Renal cortical epithelial cell (primary cell): Measurements from ENCODE around the gene APOBEC3C. TPM values are rescaled to one million over a fixed set of nuclear protein-coding genes. Genes with fewer than 3 reads are reported as not detected.
"Not testable (repeated sequence)": the region's sequence is repeated elsewhere in the genome, so short reads cannot be mapped to it uniquely, and the experiment has no call there.

Experiments used
- DNase-seq: peaks from one replicate; pipeline ENCODE4 v3.0.0-alpha.2; 2011; ENCODE audit warnings: low read depth
- total RNA-seq: library from RNA; depleted of rRNA; stranded (reverse); fragments of >200 nt; gene quantifications from 2 replicates; pipeline ENCODE4 v1.2.3, GENCODE V29; 2014

APOBEC3C gene
- total RNA-seq, 1 donor from 2014 or later = 8.0 TPM

DNA sequence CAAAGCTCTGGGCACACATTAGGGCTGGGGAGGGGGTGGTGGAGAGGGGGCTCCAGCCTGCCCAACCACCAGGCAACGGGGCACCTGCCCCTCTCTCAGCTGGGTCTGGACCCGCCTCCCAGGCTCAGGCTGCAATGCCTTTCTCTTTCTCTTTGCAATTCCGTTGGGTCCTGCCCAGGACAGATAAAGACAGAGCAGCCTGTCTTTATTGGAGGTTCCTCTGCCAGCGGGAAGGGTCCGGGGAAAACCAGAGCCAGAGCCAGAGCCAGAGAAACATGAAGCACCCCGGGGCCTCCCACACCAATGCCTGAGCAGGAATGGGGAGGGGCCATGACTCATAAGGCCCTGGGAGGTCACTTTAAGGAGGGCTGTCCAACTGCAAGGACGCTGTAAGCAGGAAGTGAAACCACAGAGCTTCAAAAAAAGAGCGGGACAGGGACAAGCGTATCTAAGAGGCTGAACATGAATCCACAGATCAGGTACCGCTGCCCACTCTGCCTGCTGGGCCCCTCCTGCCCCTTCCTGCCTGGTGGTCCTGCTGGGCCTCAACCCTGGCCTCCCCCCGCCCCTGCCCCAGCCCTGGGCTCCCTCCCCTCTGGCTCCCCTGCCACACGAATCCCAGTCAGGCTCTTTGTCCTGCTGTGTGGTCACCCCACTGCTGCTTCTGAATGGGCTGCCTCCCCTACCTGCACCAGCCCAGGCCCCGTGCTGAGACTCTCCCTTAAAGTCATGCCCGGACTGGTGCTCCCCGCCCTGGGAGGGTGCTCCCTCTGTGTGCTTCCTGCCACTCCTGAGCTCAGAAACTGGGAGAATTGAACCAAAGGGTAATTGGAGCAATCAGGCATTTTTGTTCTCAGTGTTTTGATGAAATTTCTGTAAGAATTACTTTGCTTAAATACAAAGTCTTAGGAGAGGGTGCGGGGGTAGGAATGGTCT, 31.8 kb upstream of the APOBEC3C start, which contains the start of gene APOBEC3B:
Gene APOBEC3B, plus strand, starts transcription at position 356 of the 936 bp plus-strand sequence. Its CDS starts 107 bp downstream, at position 463.
- DNase-seq = peak; percentile 92

DNA sequence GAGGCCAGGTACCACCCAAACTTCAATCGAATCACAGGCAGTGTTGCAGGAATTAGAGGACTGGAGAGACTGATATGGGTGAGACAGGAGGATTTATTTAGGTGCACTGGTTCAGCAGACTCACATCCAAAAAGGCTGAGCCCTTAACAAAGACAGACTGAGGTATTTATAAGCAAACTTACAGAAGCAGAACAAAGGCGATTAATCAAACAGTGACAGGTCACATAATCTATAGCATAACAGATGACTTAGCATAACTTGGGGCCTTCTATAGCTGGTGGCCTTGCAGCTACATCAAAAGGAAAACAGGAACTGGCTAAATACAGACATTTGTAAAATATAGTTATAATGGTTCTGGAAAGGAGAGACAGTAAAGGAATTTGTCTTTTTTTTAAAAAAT, 29.8 kb upstream of the APOBEC3C start:
- DNase-seq = no peak

DNA sequence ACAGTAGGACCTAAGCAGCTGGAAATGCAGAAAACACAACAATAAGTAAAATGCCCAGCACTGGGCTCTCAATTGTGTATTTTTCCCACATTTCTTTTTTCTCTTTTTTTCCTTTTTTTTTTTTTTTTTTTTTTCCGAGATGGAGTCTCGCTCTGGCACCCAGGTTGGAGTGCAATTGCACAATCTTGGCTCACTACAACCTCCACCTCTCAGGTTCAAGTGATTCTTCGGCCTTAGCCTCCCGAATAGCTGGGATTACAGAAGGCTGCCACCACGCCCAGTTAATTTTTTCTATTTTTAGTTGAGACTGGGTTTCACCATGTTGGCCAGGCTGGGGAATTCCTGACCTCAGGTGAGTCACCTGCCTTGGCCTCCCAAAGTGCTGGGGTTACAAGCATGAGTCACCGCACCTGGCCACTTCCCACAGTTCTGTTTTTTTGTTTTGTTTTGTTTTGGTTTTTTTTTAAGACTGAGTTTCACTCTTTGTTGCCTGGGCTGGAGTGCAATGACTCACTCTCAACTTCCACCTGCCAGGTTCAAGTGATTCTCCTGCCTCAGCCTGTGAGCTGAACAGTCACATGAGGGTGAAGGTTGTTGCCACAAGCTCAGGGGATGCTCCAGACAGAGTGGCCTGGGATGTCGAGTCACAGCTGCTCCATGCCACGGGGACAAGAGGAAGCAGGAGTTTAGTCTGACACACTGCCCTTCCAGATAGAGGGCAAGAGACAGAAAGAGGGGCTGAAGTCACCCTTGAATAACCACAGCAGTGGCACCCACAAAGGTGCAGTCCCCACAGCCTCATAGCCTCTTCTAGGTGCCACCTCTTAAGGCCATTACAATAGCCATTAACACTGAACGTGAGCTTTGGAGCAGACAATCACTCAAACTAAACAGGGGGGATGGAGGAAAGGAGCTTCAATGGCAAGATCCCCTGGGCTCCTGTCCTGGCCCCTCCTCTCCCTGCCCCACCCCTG, 29.0 kb upstream of the APOBEC3C start:
- DNase-seq = peak; percentile 94

DNA sequence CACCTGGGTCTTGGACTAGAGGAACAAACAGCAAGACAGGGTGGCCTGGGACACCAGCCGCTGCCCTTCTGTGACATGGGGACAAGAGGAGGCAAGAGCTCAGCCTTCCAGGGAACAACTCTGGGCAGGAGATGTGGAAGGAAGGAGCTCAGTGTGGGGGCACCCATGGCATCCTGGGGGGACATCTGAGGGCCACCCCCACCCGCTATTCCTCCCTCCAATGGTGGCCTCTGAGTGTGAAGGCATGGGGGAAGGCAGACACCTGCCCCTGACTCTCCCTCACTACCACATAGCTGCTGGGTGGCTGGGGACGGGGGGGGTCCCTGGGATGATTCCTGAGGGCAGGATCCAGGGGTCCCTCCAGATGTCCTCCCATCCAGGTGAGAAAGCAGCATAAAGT, 27.4 kb upstream of the APOBEC3C start:
- DNase-seq = no peak

DNA sequence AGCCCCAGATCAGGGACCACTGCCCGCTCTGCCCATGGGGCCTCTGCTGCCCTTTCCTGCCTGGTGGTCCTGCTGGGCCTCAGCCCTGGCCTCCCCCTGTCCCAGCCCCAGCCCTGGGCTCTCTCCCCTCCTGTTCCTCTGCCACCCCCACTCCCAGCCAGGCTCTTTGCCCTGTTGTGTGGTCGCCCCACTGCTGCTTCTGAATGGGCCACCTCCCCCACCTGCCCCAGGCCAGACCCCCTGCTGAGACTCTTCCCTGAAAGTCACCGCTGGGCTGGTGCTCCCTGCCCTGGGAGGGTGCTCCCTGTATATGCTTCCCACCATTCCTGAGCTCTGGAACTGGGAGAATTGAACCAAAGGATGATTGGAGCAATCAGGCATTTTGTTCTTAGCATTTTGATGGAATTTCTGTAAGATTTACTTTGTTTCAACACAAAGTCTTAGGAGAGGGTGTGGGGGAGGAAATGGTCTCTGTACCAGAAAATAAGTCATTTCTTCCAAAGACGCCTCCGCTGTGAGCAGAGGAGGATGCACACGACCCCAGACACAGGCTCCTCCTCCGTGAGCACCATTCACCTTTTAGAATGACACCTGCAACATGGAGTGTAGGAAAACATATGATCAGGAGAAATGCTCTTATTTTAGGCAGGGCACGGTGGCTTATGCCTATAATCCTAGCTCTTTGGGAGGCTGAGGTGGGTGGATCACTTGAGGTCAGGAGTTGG, 26.7 kb upstream of the APOBEC3C start:
- DNase-seq = no peak

DNA sequence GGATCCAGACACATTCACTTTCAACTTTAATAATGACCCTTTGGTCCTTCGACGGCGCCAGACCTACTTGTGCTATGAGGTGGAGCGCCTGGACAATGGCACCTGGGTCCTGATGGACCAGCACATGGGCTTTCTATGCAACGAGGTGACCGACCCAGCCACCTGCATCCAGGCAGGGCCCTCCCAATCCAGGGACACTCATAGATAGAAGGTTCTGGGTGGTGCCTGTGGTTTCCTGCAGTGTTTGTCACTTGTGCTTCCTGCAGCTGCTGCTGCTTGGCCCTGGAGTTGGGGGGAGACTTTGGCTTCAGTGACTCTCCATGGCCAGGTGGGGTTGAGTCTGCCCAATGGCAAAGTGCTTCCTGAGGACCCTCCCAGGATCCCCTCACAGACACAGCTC, 24.6 kb upstream of the APOBEC3C start:
- DNase-seq = no peak

DNA sequence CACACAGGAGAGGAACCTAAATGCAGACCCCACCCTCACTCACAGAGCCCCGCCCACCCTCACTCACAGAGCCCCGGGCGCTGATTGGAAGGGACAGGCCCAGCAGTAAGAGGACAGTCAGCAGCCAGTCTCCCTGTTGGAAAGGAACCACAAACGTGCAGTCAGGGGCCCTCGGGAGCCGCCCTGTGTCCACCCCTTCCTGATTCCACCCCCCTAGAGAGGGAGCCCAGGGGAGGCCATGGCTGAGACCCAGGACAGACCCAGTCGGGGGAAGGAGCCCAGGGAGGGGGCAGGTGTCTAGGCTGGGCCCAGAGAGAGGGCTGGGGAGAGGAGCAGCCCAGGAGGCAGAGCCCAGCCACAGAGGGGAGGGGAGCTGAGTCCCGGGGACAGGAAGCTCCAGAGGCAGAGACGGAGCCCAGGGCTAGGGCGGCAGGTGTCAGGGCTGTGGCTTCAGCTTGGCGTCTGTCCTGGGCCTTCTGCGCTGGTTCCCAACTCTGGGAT, 21.1 kb upstream of the APOBEC3C start:
- DNase-seq = not testable (repeated sequence)

DNA sequence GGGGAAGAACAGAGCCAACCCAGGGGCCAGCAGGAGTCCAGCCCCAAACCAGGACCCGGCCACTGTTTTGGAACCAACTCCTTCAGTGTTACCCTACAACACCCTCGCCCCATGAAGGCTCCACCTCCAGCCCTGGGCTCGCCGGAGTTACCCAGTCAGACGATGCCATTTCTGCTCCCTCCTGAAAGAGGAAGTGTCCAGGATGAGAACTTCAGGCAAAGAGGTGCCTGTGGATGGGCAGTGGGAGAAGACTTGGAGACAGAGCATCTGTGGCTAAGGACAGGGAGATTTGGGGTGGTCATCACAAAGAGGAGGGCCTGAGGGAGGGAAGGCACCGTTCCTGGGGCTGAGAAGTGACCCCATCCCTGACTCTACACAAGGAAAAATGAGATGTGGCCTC, 18.0 kb upstream of the APOBEC3C start:
- no peak for DNase-seq

DNA sequence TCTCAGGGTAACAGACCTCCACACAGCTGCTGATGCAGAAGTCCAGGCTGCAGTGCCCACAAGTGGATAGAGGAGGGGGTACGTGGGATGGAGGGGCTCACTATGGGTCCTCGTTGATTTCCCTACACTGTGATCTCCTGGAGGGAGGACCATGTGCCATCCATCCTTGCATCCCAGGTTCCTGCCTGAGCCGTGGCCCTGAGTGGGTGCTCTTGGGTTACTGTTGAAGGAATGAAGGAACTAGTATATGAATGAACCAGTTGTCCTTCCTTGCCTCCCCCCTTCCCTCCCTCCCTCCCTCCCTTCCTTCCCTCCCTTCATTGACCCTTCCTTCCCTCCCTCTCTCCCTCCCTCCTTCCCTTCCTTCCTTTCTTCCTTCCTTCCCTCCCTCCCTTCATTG, 16.5 kb upstream of the APOBEC3C start:
- no peak for DNase-seq

DNA sequence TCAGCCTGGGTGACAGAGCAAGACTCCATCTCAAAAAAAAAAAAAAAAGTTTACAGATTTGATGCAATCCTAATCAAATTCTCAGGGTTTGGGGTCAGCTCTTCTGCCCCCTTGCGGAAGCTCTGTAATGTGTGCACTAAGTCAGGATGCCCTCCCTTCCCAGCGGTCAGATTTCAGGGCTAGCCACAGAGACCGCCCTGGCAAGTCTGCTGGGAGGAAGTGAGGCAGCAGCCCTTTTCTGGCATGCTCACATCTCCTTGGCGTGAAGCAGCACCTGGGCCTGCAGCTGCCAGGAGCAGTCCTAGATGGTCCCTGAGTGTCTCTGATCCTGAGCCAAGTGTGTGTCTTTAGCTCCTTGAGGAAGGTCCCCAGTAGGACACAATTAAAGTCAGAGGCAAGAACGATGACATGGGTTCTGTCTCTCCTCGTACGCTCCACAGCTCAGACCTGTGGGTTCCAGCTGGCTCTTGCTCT, 10.9 kb upstream of the APOBEC3C start:
- DNase-seq = peak; percentile 80

DNA sequence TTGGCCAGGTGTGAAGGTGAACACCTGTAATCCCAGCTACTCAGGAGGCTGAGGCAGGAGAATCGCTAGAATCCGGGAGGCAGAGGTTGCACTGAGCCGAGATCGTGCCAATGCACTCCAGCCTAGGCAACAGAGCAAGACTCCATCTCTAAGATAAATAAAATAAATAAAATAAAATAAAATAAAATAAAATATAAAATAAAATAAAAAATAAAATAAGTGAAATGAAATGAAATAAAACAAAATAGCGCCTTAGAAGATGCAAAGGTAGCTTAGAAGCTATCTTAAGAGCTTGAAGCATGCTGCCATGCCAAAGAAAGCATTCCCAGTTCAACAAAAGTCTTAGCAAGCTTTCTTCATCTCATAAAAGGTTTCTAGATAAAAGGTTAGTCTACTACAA, 6.9 kb upstream of the APOBEC3C start:
- DNase-seq = no peak

DNA sequence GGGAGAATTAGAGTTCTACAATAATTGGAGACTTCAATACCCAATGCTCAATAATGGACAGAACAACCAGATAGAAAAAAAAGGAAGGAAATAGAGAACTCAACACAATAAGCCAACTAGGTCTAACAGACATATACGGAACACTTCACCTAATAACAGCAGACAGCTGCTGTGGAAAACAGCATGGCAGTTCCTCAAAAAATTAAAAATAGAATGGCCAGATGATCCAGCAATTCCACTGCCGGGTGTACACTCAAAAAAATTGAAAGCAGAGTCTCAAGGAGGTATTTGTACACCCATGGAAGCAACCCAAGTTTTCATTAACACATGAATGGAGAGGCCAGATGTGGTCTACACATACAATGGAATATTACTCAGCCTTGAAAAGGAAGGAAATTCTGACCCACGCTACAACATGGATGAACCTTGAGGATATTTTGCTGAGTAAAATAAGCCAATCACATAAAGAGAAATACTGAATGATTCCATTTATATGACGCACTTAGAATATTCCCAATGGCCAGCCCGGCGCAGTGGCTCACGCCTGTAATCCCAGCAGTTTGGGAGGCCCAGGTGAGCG, 5.7 kb upstream of the APOBEC3C start:
- DNase-seq = not testable (repeated sequence)

DNA sequence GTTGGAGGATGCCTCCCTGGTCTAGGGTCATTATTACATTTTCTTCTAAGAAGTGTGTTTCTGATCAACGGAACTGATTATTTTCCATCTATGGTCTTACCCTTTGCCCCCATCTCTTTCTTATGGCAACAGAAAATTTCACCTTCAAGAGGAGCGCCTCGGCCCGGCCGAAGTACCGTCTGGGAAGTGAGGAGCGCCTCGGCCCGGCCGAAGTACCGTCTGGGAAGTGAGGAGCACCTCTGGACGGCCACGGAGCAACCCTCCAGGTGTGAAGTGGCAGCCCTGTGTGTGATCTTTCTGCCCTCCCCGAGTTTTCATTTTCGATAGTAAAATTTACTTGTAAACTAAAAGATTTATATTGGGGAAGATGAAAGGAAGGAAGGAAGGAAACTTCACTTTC, 3.1 kb upstream of the APOBEC3C start:
- no peak for DNase-seq

DNA sequence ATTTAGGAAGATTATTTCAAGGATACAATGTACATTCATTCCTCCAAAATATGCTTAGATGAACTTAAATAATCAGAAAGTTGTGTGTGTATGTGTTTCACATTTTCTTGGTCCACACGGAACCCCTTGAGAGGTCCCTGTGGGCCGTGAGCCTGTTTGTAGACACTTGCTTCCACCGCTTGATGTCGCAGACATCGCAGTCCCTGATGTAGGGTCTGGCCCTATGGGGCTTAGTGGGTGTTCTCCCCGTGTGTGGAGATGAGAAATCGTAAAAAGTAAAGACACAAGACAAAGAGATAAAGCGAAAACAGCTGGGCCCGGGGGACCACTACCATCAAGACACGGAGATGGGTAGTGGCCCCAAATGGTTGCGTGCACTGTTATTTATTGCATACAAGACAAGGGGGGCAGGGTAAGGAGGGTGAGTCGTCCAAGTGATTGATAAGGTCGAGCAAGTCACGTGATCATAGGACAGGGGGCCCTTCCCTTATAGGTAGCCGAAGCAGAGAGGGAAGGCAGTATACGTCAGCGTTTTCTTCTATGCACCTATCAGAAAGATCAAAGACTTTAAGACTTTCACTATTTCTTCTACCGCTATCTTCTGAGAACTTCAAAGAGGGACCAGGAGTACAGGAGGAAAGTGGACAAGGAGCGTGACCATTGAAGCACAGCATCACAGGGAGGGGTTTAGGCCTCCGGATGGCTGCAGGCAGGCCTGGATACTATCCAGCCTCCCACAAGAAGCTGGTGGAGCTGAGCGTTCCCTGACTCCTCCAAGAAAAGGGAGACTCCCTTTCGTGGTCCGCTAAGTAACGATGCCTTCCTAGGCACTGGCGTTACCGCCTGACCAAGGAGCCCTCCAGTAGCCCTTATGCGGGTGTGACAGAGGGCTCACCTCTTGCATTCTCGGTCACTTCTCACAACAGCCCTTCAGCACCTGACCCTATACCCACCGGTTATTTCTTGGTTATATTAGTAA, 1.2 kb upstream of the APOBEC3C start:
- peak; percentile 14 for DNase-seq

DNA sequence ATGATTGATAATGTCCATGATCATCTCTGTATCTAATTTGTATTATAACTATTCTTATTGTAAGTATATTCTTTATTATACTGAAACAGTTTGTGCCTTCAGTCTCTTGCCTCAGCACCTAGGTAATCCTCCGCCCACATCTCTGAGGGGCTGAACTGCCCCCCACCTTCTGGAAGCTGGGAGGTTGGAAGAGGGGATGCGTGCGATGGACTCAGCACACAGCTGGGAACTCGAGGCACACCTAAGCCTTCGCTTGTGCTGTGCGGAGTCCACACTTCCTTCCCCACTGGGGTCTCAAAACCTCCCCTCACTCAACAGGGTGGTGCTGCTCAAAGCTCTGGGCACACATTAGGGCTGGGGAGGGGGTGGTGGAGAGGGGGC, 506 bp upstream of the APOBEC3C start:
- not testable (repeated sequence) for DNase-seq

DNA sequence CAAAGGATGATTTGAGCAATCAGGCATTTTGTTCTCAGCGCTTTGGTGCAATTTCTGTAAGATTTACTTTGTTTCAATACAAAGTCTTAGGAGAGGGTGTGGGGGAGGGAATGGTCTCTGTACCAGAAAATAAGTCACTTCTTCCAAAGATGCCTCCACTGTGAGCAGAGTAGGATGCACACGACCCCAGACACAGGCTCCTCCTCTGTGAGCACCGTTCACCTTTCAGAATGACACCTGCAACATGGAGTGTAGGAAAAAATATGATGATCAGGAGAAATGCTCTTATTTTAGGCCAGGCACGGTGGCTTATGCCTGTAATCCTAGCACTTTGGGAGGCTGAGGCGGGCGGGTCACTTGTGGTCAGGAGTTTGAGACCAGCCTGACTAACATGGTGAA, 665 bp downstream of the APOBEC3C start:
- not testable (repeated sequence) for DNase-seq

DNA sequence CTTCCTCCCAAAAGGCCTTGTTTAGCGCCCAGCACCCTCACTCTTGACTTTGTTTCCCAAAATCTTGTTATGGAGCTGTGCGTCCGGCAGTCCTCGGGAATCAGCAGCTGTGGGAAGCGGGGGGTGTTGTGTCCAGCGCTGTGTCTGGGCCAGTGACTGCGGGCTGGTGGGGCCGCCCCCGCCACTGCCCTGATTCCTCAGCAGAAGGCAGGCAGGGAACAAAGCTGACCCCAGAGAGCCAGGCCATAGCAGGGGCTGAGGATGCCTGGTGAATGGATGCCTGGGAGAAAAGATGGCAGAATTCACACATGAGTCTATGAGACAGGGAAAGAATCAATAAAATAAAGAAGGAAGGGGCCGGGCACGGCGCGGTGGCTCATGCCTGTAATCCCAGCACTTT, 2.5 kb downstream of the APOBEC3C start:
- DNase-seq = no peak

DNA sequence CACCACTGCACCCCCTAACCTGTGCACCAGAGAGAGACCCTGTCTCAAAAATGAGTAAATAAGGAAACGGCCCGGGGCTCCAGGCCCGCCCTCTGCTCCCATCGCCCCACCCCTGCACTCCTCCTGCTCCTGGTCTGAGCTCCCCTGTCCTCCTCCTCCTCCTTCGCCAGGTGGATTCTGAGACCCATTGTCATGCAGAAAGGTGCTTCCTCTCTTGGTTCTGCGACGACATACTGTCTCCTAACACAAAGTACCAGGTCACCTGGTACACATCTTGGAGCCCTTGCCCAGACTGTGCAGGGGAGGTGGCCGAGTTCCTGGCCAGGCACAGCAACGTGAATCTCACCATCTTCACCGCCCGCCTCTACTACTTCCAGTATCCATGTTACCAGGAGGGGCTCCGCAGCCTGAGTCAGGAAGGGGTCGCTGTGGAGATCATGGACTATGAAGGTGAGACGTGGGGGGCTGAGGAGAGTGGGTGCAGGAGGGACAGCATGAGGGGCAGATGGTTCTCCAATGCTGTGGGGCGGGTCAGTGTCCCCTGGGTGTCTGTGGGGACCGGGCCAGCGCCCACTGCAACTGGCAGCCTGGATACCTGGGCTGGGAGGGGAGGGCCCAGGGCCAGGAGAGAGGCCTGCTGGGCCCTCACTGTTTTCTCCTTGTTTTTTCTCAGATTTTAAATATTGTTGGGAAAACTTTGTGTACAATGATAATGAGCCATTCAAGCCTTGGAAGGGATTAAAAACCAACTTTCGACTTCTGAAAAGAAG, 3.7 kb downstream of the APOBEC3C start:
- no peak for DNase-seq
